Transverse colon (tissue), 4 donors: ENCODE measurements around the gene ADCY1. TPM values are rescaled to one million over a fixed set of nuclear protein-coding genes. Genes with fewer than 3 reads are reported as not detected.

ENCODE experiments used
- DNase-seq: peaks from one replicate; pipeline ENCODE4 v3.0.0-alpha.2; 2019
- H3K27ac ChIP-seq, 4 donors: fragments of 200-600 bp; sonication (generic); 2 replicates each; pipeline ENCODE4 v1.5.1; 2016 to 2018; ENCODE audit warnings: inconsistent platforms in 4 of 4
- H3K27me3 ChIP-seq: fragments of 200-600 bp; sonication (generic); 2 replicates; pipeline ENCODE4 v1.5.1; 2017; ENCODE audit warnings: inconsistent platforms
- H3K36me3 ChIP-seq, 4 donors: fragments of 200-600 bp; sonication (generic); 2 replicates each; pipeline ENCODE4 v1.5.1; 2017 to 2019; ENCODE audit warnings: inconsistent platforms in 4 of 4
- H3K4me1 ChIP-seq, 4 donors: fragments of 200-600 bp; sonication (generic); 2 replicates each; pipeline ENCODE4 v1.5.1; 2017 to 2020; ENCODE audit warnings: inconsistent platforms in 4 of 4
- H3K4me3 ChIP-seq, 4 donors: fragments of 200-600 bp; sonication (generic); 1 replicate in 1 of 4; 2 replicates in 3 of 4; pipeline versions ENCODE4 v1.5.1 to v1.6.1; 2017 to 2019; ENCODE audit warnings: inconsistent platforms in 4 of 4
- H3K9me3 ChIP-seq, 2 donors: fragments of 200-600 bp; sonication (generic); 2 replicates each; pipeline ENCODE4 v1.5.1; 2017 to 2019; ENCODE audit warnings: inconsistent platforms in 2 of 2
- CTCF ChIP-seq, 5 experiments: fragments of 200-600 bp in 3 of 5; fragments of 450-650 bp in 2 of 5; sonication (generic) in 3 of 5; IDR thresholded peaks; 1 replicate in 2 of 5; 2 replicates in 3 of 5; pipeline ENCODE4 v1.5.1; 2016 to 2017; ENCODE audit warnings: antibody characterized with exemption in 5 of 5, inconsistent platforms in 3 of 5, mild to moderate bottlenecking in 2 of 5, moderate library complexity in 1 of 5
- EP300 ChIP-seq: sonication (generic); formaldehyde crosslinking; IDR thresholded peaks from one replicate; pipeline ENCODE4 v1.6.1; 2017; ENCODE audit warnings: antibody characterized with exemption, low read depth
- POLR2A ChIP-seq: fragments of 450-650 bp; IDR thresholded peaks from one replicate; pipeline ENCODE4 v1.6.1; 2016; ENCODE audit warnings: antibody characterized with exemption, mild to moderate bottlenecking, moderate library complexity
- POLR2AphosphoS5 ChIP-seq, 3 donors: sonication (generic); formaldehyde crosslinking; IDR thresholded peaks; one replicate each; pipeline ENCODE4 v1.6.1; 2016; ENCODE audit warnings: antibody characterized with exemption in 3 of 3
- WGBS, 2 donors: methylation state at CpG; one replicate each; pipeline ENCODE4 v1.1.5; 2018; ENCODE audit warnings: low coverage in 1 of 2; 5-methylcytosine and 5-hydroxymethylcytosine counted together
- in situ Hi-C, 4 donors: fragments of 200-750 bp; cut with MboI; loops; one replicate each; pipeline versions ENCODE4 v1.15.0 to v1.15.1; 2017; ENCODE audit warnings: low sequenced_read_pairs in 3 of 4, low pct_ligation_motif_present in 1 of 4, low pct_unique_long_range_greater_than_20kb in 1 of 4
- intact Hi-C: fragments of 100-400 bp; cut with DNase I; formaldehyde crosslinking; loops from one replicate; pipeline ENCODE4 v1.15.1; 2023; ENCODE audit warnings: low total_unique reads
- total RNA-seq, 4 donors: library from RNA; depleted of rRNA; stranded (reverse); fragments of >200 nt; gene quantifications; one replicate each; pipeline ENCODE4 v1.1.0, GENCODE V29; 2016

Gene ADCY1
- total RNA-seq, 4 donors from 2014 or later: 0.16 to 0.41 TPM; not detected in 2

GRCh38 chr7:45714521-45714820, 140.3 kb downstream of the ADCY1 start:
- no peak overlapping the region for H3K27ac ChIP-seq
- H3K9me3 ChIP-seq: no peaks in the 10 kb centered on the region
- no peak for DNase-seq
- intact Hi-C loops: no loop called here
- H3K27me3 ChIP-seq: no peaks in the 10 kb centered on the region
- H3K4me1 ChIP-seq: no peaks in the 10 kb centered on the region
- 78 to 94% methylated on average over 3 of the region's 4 CpGs for WGBS, 2 donors
- in situ Hi-C loops: no loop called here
- H3K4me3 ChIP-seq: no peak overlapping the region
- no peaks in the 10 kb centered on the region for H3K36me3 ChIP-seq
- no peak for TF ChIP-seq CTCF (IDR thresholded peaks at IDR 0.05)

- no peak for DNase-seq
- Histone ChIP-seq H3K27me3 (no peaks in the 10 kb centered on the region), H3K4me1 (no peaks in the 10 kb centered on the region), H3K27ac (no peak overlapping the region), H3K4me3 (no peak overlapping the region), H3K9me3 (no peaks in the 10 kb centered on the region), H3K36me3 (no peaks in the 10 kb centered on the region)
- intact Hi-C loops: no loop called here
- 85% methylated on average over 15 of the region's 15 CpGs; no CpG with 5 or more reads in 1 of the 2 donors for WGBS, 2 donors
- no peak for TF ChIP-seq CTCF (IDR thresholded peaks at IDR 0.05)
- no peak for TF ChIP-seq POLR2A
- TF ChIP-seq EP300: no peak
- TF ChIP-seq POLR2AphosphoS5 (IDR thresholded peaks at IDR 0.05): no peak
- in situ Hi-C loops: no loop called here
Observed at GRCh38 chr7:45715471-45716352, 141.5 kb downstream of the ADCY1 start.

GRCh38 chr7:45716380-45717203, 142.4 kb downstream of the ADCY1 start:
- intact Hi-C loops: no loop called here
- Histone ChIP-seq H3K36me3 (no peaks in the 10 kb centered on the region), H3K9me3 (no peaks in the 10 kb centered on the region), H3K27me3 (no peaks in the 10 kb centered on the region), H3K4me1 (no peaks in the 10 kb centered on the region), H3K4me3 (no peak overlapping the region), H3K27ac (no peak overlapping the region)
- no peak for DNase-seq
- TF ChIP-seq POLR2AphosphoS5 (IDR thresholded peaks at IDR 0.05): no peak
- no peak for TF ChIP-seq CTCF (IDR thresholded peaks at IDR 0.05)
- no peak for TF ChIP-seq POLR2A
- TF ChIP-seq EP300: no peak
- 82% methylated on average over 5 to 16 of the region's 16 CpGs for WGBS, 2 donors
- in situ Hi-C loops: no loop called here

- no peaks in the 10 kb centered on the region for H3K27me3 ChIP-seq
- no peaks in the 10 kb centered on the region for H3K4me1 ChIP-seq
- H3K9me3 ChIP-seq: no peaks in the 10 kb centered on the region
- intact Hi-C loops (no loop called here), in situ Hi-C loops (no loop called here)
- WGBS, 2 donors: 67 to 77% methylated on average over 1 to 17 of the region's 17 CpGs
- DNase-seq: no peak
- TF ChIP-seq CTCF (IDR thresholded peaks at IDR 0.05): no peak
- no peak for TF ChIP-seq EP300
- TF ChIP-seq POLR2A: no peak
- no peak for TF ChIP-seq POLR2AphosphoS5 (IDR thresholded peaks at IDR 0.05)
- no peaks in the 10 kb centered on the region for H3K36me3 ChIP-seq
- H3K27ac ChIP-seq: no peak overlapping the region
- no peak overlapping the region for H3K4me3 ChIP-seq
Observed at GRCh38 chr7:45717537-45718235, 143.5 kb downstream of the ADCY1 start.
